ENCODE results near the gene NPW. TPM values are rescaled to one million over a fixed set of nuclear protein-coding genes. Genes with fewer than 3 reads are reported as not detected.

The NPW gene
- total RNA-seq, 2 experiments from 2014 or later, result 0.42 TPM; not detected in 1

DNA sequence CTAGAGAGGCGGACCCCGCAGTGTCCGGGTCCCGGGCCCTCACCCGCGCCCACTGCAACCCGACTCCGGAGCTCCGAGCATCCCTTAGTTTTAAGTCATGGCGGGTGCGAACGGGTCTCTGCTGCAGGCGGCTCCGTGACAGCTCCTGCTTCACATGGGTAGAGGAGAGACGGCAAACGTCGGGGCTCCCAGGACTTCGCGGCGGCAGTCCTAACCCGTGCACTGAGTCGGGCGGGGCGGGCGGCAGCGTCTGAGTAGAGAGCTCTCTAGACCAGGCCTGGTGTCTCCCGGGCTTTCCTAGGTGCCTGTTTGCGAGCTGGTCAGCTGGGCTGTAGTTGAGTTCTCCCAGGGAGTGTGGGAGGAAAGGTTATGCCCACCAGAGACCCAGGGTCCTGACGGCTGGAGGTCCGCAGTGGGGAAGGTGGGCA lies 28.5 kb downstream of the NPW start:
- DNase-seq, result no peak
- ATAC-seq (ENCODE audit: low read depth), result peak; percentile 25
- Mint-ChIP-seq H3K27me3 (no peaks in the 10 kb centered on the region), H3K4me1 (peaks cover 13% of the 10 kb centered on the region), H3K36me3 (peaks cover 5% of the 10 kb centered on the region), H3K27ac (peak overlapping the region; percentile 80), H3K4me3 (peak overlapping the region; percentile 94), H3K9me3 (no peaks in the 10 kb centered on the region)
- POLR2A ChIA-PET, result interaction anchor here (0.8 to 3.2 kb wide), 11 partner anchors 16 to 266 kb away, joined by 3 to 26 read pairs (median 4); partner anchors contain the start of genes NHERF2, NUBP2, RPS2 and SPSB3

DNA sequence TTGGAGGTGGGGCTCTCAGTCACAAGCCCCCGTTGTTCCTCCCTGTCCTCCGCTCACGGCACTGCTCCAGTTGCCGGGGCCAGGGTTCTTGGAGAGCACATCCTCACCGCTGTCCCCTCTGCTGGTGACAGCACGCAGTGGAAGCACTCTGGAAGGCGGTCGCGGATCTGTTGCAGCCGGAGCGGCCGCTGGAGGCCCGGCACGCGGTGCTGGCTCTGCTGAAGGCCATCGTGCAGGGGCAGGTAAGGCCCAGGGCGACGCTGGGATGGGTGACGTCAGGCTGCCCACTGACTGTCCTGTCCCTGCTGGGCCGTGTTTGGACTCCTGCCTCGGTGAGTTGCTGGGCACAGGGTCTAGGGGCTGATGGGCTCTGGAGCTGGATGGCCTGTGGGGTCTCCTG lies 33.6 kb downstream of the NPW start:
- H3K4me3 Mint-ChIP-seq, result no peak overlapping the region
- peaks cover 2% of the 10 kb centered on the region for H3K36me3 Mint-ChIP-seq
- POLR2A ChIA-PET, result no interaction called here

DNA sequence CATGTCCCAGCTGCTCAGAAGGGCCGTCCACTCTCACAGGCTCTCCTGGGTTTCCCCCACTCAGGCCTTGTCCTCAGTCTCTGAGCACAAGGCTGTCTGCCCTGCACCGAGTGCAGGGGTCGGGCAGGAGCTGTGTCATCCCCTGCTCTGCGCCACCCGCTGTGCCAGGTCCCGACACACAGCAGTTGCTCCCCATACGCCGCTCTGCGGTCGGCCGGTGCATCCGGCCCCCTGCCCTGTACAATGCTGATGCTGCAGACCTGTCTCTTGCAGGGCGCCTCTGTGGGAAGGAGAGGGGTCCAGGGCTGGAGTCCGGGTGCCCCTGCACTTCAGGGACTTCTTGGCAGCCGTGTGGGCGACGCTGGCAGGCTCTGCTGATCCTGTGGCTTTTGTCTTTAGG lies 34.3 kb downstream of the NPW start:
- ATAC-seq (ENCODE audit: low read depth) (no peak), DNase-seq (no peak)
- Mint-ChIP-seq H3K4me1 (peaks cover 1% of the 10 kb centered on the region), H3K27ac (no peak overlapping the region), H3K4me3 (no peak overlapping the region), H3K36me3 (peaks cover 2% of the 10 kb centered on the region), H3K9me3 (no peaks in the 10 kb centered on the region), H3K27me3 (no peaks in the 10 kb centered on the region)
- POLR2A ChIA-PET, result no interaction called here

More for the DNA sequence above, 33.6 kb downstream of the NPW start:
- no peaks in the 10 kb centered on the region for H3K9me3 Mint-ChIP-seq
- no peak overlapping the region for H3K27ac Mint-ChIP-seq
- ATAC-seq (ENCODE audit: low read depth) (no peak), DNase-seq (no peak)
- peaks cover 8% of the 10 kb centered on the region for H3K4me1 Mint-ChIP-seq
- H3K27me3 Mint-ChIP-seq, result no peaks in the 10 kb centered on the region

DNA sequence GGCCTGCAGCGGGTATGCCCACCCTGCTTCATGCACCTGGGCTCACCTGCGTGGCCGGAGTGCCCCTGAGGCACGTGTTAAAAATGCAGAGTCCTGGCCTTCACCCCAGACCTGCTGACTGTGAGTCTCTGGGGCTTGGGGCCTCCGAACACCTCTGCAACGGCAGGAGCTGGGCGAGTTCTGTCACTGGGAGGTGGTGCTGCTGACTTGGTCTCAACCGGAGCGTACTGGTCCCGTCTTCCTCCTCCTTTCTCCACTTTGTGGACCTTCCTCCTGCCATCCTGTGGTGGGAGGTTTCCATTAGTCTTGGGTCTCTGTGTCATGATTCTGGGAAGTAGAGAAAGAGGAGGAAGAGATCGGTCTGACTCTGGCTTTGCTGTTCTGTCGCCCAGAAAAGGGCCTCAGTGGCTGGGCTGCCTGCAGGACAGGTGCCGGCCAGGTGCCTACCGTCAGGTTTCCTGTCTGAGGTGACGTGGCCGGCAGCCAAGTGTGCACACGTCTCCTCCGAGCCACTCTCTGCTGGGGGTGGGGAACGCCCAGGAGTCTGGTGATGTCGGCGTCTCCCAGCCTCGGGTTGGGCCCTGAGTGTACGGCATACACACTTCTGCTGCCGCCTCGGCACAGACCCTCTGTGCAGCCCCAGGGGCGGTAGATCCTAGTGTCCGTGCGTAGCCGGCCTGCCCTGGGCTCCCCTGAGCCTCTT lies 35.1 kb downstream of the NPW start:
- H3K4me3 Mint-ChIP-seq, result no peak overlapping the region
- no peak for ATAC-seq (ENCODE audit: low read depth)
- H3K9me3 Mint-ChIP-seq, result no peaks in the 10 kb centered on the region
- no peak for DNase-seq
- POLR2A ChIA-PET, result no interaction called here
- H3K4me1 Mint-ChIP-seq, result no peaks in the 10 kb centered on the region
- H3K36me3 Mint-ChIP-seq, result peaks cover 2% of the 10 kb centered on the region
- H3K27me3 Mint-ChIP-seq, result no peaks in the 10 kb centered on the region
- H3K27ac Mint-ChIP-seq, result no peak overlapping the region

DNA sequence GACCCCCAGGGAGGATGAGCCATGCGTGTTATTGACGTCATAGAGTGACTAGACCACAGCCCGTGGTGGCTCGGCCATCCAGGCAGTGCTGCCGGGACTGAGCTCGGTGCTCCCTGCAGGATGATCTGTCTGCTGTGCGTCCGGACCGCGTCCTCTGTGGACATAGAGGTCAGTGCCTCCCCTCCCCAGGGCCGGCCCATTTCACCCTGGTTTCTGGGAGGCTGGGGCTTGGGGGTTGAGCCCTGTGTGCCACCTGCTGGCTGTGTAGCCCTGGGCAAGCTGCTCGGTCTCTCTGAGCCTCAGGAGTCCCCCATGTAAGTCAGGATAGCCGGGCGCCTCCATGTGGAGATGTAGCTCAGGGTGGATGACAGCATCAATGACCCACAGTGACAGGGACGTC lies 36.5 kb downstream of the NPW start:
- Mint-ChIP-seq H3K27me3 (no peaks in the 10 kb centered on the region), H3K36me3 (peaks cover 2% of the 10 kb centered on the region), H3K4me3 (no peak overlapping the region), H3K9me3 (no peaks in the 10 kb centered on the region), H3K27ac (no peak overlapping the region), H3K4me1 (no peaks in the 10 kb centered on the region)
- ATAC-seq (ENCODE audit: low read depth), result peak; percentile 37
- DNase-seq, result no peak
- POLR2A ChIA-PET, result interaction anchor here (0.7 to 1.0 kb wide), 2 partner anchors 9 to 44 kb away, joined by 4 to 5 read pairs; partner anchors contain the start of genes NTHL1 and TSC2

DNA sequence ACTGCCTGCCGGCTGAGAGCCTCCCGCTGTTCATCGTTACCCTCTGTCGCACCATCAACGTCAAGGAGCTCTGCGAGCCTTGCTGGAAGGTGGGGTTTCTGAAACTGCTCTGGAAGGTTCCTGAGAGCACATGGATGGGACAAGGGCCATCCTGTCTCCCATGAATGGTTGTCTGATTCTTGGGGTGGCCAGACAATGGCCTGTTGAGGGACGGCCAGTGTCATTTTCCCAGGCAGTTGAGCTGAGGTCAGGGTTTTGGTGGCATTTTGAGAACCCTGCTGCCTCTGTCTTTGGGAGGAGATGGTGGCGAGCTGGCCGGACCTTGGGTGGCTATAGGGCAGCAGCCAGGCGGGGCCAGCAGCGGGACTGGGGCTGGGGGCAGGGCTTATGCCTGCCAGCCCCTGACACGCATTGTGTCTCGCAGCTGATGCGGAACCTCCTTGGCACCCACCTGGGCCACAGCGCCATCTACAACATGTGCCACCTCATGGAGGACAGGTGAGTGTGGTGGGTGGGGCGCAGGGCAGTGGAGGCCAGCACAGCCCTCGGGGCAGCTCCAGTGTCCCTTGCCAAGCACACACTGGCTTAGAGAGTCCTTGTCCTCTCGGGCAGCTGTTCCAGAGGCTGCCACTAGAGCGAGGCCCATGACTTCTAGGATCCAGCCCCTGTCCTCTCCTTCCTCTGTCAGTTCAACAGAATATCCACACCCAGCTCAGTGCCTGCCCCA lies 37.3 kb downstream of the NPW start:
- no peak for ATAC-seq (ENCODE audit: low read depth)
- Mint-ChIP-seq H3K9me3 (no peaks in the 10 kb centered on the region), H3K4me3 (no peak overlapping the region), H3K27me3 (no peaks in the 10 kb centered on the region), H3K36me3 (no peaks in the 10 kb centered on the region), H3K4me1 (no peaks in the 10 kb centered on the region), H3K27ac (no peak overlapping the region)
- no peak for DNase-seq
- POLR2A ChIA-PET, result interaction anchor here (0.8 kb wide), 1 partner anchor 98 kb away, joined by 3 read pairs; the partner anchor contains the start of gene TRAF7

DNA sequence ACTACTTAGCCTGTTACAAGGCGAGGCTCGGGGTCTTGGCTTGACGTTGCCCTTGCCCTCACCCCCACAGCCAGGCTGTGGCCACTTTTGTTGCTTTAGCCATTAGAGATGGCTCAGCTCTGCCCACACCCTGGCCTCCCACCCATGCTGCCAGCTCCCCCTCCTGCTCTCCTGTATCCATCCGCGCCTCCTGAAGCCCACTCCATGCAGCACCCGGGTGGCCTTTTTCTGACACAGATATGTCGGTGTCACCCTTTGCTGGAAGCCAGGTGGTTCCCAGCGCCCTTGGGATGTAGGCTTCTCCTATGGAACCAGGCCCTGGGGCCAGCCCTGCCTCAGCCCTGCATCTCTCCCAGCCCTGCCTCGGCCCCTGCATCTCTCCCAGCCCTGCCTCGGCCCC lies 37.9 kb downstream of the NPW start:
- H3K4me3 Mint-ChIP-seq, result no peak overlapping the region
- H3K4me1 Mint-ChIP-seq, result no peaks in the 10 kb centered on the region
- H3K36me3 Mint-ChIP-seq, result no peaks in the 10 kb centered on the region
- POLR2A ChIA-PET, result interaction anchor here (0.8 kb wide), 1 partner anchor 98 kb away, joined by 3 read pairs; the partner anchor contains the start of gene TRAF7
- H3K9me3 Mint-ChIP-seq, result no peaks in the 10 kb centered on the region
- no peak overlapping the region for H3K27ac Mint-ChIP-seq
- H3K27me3 Mint-ChIP-seq, result no peaks in the 10 kb centered on the region
- no peak for ATAC-seq (ENCODE audit: low read depth)
- DNase-seq, result no peak

DNA sequence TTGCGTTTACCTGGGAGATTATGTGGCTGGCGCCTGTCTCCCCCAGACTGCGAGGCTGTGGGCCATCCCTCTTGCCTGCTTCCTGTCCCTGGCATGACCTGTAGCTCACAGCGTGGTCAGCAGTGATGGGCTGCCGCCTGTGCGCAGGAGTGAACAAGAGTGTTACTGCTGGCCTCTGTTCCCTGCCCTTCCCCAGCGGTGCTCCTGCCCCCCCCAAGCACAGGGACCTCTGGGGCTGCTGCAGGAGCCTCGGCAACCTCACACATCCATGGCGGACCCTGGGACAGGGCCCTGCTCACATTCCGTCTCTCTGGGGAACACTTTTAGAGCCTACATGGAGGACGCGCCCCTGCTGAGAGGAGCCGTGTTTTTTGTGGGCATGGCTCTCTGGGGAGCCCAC lies 38.8 kb downstream of the NPW start:
- Mint-ChIP-seq H3K9me3 (no peaks in the 10 kb centered on the region), H3K4me1 (no peaks in the 10 kb centered on the region), H3K36me3 (no peaks in the 10 kb centered on the region), H3K27ac (peak overlapping the region; percentile 10), H3K4me3 (no peak overlapping the region), H3K27me3 (no peaks in the 10 kb centered on the region)
- DNase-seq (no peak), ATAC-seq (ENCODE audit: low read depth) (no peak)
- POLR2A ChIA-PET, result no interaction called here

DNA sequence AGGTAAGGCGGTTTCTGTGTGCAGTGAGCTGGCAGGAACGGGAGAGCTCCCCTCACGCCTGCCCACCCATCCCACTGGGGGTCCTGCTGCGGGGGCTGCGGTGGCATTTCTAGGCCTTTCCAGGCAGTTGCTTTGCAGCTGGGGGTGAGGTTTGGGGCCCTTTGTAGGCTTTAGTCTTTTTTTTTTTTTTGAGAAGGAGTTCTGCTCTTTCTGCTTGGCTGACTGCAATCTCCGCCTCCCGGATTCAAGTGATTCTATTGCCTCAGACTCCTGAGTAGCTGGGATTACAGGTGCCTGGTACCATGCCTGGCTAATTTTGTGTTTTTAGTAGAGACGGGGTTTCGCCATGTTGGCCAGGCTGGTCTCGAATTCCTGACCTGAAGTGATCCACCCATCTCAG lies 39.3 kb downstream of the NPW start:
- H3K27ac Mint-ChIP-seq, result no peak overlapping the region
- ATAC-seq (ENCODE audit: low read depth), result no peak
- no peaks in the 10 kb centered on the region for H3K9me3 Mint-ChIP-seq
- no peak for DNase-seq
- no peaks in the 10 kb centered on the region for H3K36me3 Mint-ChIP-seq
- H3K4me1 Mint-ChIP-seq, result no peaks in the 10 kb centered on the region
- POLR2A ChIA-PET, result no interaction called here
- H3K4me3 Mint-ChIP-seq, result no peak overlapping the region
- no peaks in the 10 kb centered on the region for H3K27me3 Mint-ChIP-seq

DNA sequence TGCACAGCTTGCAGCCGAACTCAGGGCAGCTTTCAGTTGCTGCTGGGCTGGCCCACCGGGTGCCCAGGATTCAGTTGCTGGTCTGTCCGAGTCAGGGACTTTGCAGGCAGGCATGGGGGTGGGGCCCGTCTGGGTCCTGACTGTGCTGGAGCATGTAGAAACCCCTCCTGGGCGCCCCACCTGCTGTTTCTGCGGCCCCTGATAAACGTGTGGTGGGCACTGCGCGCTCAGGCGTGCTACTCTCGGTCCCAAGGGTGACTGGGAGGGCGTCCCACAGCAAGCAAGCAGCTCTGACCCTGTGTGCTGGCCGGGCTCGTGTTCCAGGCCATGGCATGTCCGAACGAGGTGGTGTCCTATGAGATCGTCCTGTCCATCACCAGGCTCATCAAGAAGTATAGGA lies 40.8 kb downstream of the NPW start:
- Mint-ChIP-seq H3K27ac (no peak overlapping the region), H3K27me3 (no peaks in the 10 kb centered on the region), H3K9me3 (no peaks in the 10 kb centered on the region), H3K4me1 (no peaks in the 10 kb centered on the region), H3K36me3 (no peaks in the 10 kb centered on the region), H3K4me3 (no peak overlapping the region)
- DNase-seq (no peak), ATAC-seq (ENCODE audit: low read depth) (no peak)
- POLR2A ChIA-PET, result no interaction called here

DNA sequence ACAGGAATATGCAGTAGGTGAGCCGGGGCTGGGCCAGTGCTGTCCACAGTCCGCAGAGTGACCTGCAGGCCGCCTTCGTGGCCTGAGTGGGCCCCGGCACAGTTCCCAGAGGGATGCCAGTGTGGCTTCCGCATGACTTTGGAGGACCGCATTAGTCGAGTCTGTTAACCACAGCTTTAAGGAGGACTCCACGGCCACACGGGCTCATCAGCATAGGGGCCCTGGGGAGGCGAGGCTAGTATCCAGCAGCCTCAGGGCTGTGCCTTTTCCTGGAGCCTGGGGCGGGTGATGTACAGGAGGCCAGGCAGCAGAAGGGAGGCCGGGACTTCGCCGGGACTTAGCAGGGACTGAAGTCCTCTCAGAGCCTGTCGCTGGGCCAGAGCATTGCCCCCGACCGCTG lies 41.4 kb downstream of the NPW start:
- Mint-ChIP-seq H3K36me3 (peaks cover 3% of the 10 kb centered on the region), H3K27ac (no peak overlapping the region), H3K9me3 (no peaks in the 10 kb centered on the region), H3K4me1 (no peaks in the 10 kb centered on the region), H3K4me3 (no peak overlapping the region), H3K27me3 (no peaks in the 10 kb centered on the region)
- DNase-seq, result no peak
- ATAC-seq (ENCODE audit: low read depth), result no peak
- POLR2A ChIA-PET, result no interaction called here

DNA sequence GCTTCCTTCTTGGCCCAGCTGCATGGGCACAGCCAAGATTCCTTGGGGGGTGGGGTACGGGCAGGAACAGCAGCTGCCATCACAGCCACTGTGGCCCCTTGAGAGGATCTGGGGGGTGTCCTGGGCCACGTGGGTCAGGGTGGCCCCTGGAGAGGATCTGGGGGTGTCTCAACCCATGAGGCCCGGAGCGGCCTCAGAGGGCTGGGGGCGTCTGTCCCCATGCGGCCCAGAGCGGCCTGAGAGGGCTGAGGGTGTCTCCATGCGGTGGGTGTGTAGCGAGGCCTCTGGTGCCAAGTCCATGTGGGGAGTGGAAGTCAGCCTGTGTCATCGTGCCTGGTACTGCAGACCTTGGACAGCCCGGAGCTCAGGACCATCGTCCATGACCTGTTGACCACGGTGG lies 41.9 kb downstream of the NPW start:
- POLR2A ChIA-PET, result no interaction called here
- no peak for ATAC-seq (ENCODE audit: low read depth)

DNA sequence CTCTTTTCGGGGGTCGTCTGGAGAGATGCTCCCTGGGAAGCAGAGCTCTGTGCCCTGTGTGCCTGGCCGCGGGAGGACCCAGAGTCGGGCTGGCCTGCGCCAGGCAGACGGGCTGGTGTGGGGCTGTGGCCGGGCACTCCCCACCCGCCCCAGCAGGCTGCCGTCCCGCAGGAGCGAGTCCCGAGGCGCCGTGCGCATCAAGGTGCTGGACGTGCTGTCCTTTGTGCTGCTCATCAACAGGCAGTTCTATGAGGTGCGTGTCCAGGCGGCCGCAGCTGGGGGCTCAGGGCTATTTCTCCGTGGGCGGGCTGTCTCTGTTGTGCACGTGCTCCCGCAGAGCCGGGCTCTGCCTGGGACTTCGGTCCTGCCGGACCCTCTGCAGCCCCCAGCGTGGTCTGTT lies 43.2 kb downstream of the NPW start:
- DNase-seq (no peak), ATAC-seq (ENCODE audit: low read depth) (no peak)
- POLR2A ChIA-PET, result no interaction called here
- Mint-ChIP-seq H3K27me3 (no peaks in the 10 kb centered on the region), H3K9me3 (no peaks in the 10 kb centered on the region), H3K36me3 (peaks cover 9% of the 10 kb centered on the region), H3K4me3 (no peak overlapping the region), H3K27ac (no peak overlapping the region), H3K4me1 (no peaks in the 10 kb centered on the region)

More for the DNA sequence above, 41.9 kb downstream of the NPW start:
- no peaks in the 10 kb centered on the region for H3K9me3 Mint-ChIP-seq
- no peak for DNase-seq
- peaks cover 6% of the 10 kb centered on the region for H3K36me3 Mint-ChIP-seq
- no peaks in the 10 kb centered on the region for H3K4me1 Mint-ChIP-seq
- H3K27ac Mint-ChIP-seq, result no peak overlapping the region
- H3K4me3 Mint-ChIP-seq, result no peak overlapping the region
- H3K27me3 Mint-ChIP-seq, result no peaks in the 10 kb centered on the region

DNA sequence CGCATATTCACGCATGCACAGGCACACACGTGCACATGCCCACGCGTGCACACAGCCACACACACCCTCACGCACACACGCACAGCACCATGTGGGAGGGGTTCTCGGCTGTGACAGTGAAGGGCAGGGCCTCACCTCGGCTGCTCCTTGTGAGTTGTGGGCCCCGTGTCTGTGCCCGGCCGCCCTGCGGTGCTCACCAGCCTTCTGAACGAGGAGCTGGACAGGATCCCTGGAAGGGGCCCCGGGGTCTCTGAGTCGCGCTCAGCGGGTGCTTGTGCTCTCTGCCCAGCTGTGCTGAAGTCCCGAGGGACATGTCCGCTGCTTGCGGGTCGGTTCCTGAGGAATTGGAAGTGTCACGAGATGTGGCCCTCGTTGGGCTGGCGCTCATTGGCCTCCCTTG lies 44.3 kb downstream of the NPW start:
- Mint-ChIP-seq H3K27me3 (no peaks in the 10 kb centered on the region), H3K36me3 (peaks cover 10% of the 10 kb centered on the region), H3K27ac (no peak overlapping the region), H3K9me3 (no peaks in the 10 kb centered on the region), H3K4me1 (no peaks in the 10 kb centered on the region), H3K4me3 (no peak overlapping the region)
- POLR2A ChIA-PET, result no interaction called here
- DNase-seq (no peak), ATAC-seq (ENCODE audit: low read depth) (no peak)
